PC-9 (cell line): ENCODE measurements around the gene NTM. TPM values are rescaled to one million over a fixed set of nuclear protein-coding genes. Genes with fewer than 3 reads are reported as not detected.

ENCODE experiments used
- BruUV-seq: library from RNA; stranded (reverse); fragments of 400-500 nt; replicated peaks from 2 replicates; lab custom pipeline; 2021; lab: Mats Ljungman, UMichigan
- CTCF ChIA-PET: fragments of 300-600 bp; sonication (Branson Sonifier 250); formaldehyde crosslinking; loops from one replicate; lab custom pipeline; 2022; ENCODE audit warnings: antibody characterized with exemption; lab: Charles Lee
- POLR2A ChIA-PET: fragments of 300-600 bp; sonication (Branson Sonifier 250); formaldehyde crosslinking; loops from one replicate; lab custom pipeline; 2022; ENCODE audit warnings: antibody characterized with exemption; ENCODE audit not compliant: unreplicated experiment; lab: Charles Lee
- DNase-seq, 2 experiments: peaks; one replicate each; pipeline versions ENCODE4 v3.0.0 to v3.0.0-alpha.2; 2015 to 2022; ENCODE audit warnings: mixed read lengths in 1 of 2
- H2AFZ ChIP-seq: fragments of 200-600 bp; sonication (generic); 2 replicates; pipeline ENCODE4 v1.8.1; 2017; ENCODE audit warnings: antibody characterized with exemption
- H3F3A ChIP-seq: fragments of 200-600 bp; sonication (generic); 2 replicates; pipeline ENCODE4 v1.8.1; 2017; ENCODE audit warnings: antibody characterized with exemption, mild to moderate bottlenecking, low read depth; ENCODE audit not compliant: insufficient read depth
- H3K27ac ChIP-seq: fragments of 200-600 bp; sonication (generic); 2 replicates; pipeline ENCODE4 v1.6.1; 2016; ENCODE audit warnings: mixed run types
- H3K27me3 ChIP-seq: fragments of 200-600 bp; sonication (generic); 2 replicates; pipeline ENCODE4 v1.6.1; 2016; ENCODE audit warnings: low read depth, mixed run types; ENCODE audit not compliant: insufficient read depth
- H3K36me3 ChIP-seq: fragments of 200-600 bp; sonication (generic); 2 replicates; pipeline ENCODE4 v1.6.1; 2016; ENCODE audit warnings: low read depth, mixed run types
- H3K4me1 ChIP-seq: fragments of 200-600 bp; sonication (generic); replicated peaks from 2 replicates; pipeline ENCODE4 v1.6.1; 2016; ENCODE audit warnings: mixed run types; ENCODE audit not compliant: insufficient read depth
- H3K4me2 ChIP-seq: fragments of 200-600 bp; sonication (generic); 2 replicates; pipeline ENCODE4 v1.6.1; 2017; ENCODE audit warnings: mixed run types
- H3K4me3 ChIP-seq: fragments of 200-600 bp; sonication (generic); 2 replicates; pipeline ENCODE4 v1.6.1; 2016; ENCODE audit warnings: mixed run types
- H3K79me2 ChIP-seq: fragments of 200-600 bp; sonication (generic); 2 replicates; pipeline ENCODE4 v1.6.1; 2017; ENCODE audit warnings: low read depth, mixed run types
- H3K9me2 ChIP-seq: fragments of 200-600 bp; sonication (generic); 2 replicates; pipeline ENCODE4 v1.8.1; 2017; ENCODE audit warnings: mild to moderate bottlenecking; ENCODE audit not compliant: insufficient read depth
- H3K9me3 ChIP-seq: fragments of 200-600 bp; sonication (generic); 2 replicates; pipeline ENCODE4 v1.8.1; 2016; ENCODE audit warnings: low read depth; ENCODE audit not compliant: insufficient read depth
- H4K20me1 ChIP-seq: fragments of 200-600 bp; sonication (generic); 2 replicates; pipeline ENCODE4 v1.8.1; 2017; ENCODE audit not compliant: insufficient read depth
- CTCF ChIP-seq: fragments of 200-600 bp; sonication (generic); conservative IDR thresholded peaks from 2 replicates; pipeline ENCODE4 v1.6.1; 2017; ENCODE audit warnings: mixed run types, antibody characterized with exemption, mild to moderate bottlenecking, moderate library complexity
- EZH2 ChIP-seq: fragments of 200-600 bp; sonication (generic); IDR thresholded peaks from 2 replicates; pipeline ENCODE4 v1.8.0; 2017; ENCODE audit warnings: antibody characterized with exemption, low read depth
- intact Hi-C: fragments of 100-400 bp; cut with micrococcal nuclease; formaldehyde crosslinking; loops from one replicate; pipeline ENCODE4 v1.10.0; 2022; ENCODE audit not compliant: unreplicated experiment
- total RNA-seq: library from RNA; stranded (reverse); gene quantifications from 2 replicates; pipeline ENCODE4 v1.2.3, GENCODE V29; 2021

NTM gene
- total RNA-seq, 1 experiment from 2014 or later: not detected

GRCh38 chr11:132072044-132072857, 701.8 kb downstream of the NTM start:
- Histone ChIP-seq H3K27me3 (no peaks in the 10 kb centered on the region), H3K27ac (no peak overlapping the region), H2AFZ (no peak overlapping the region), H3F3A (no peaks in the 10 kb centered on the region), H3K9me2 (no peaks in the 10 kb centered on the region), H3K4me1 (no peaks in the 10 kb centered on the region), H4K20me1 (no peaks in the 10 kb centered on the region), H3K79me2 (no peaks in the 10 kb centered on the region), H3K4me3 (no peak overlapping the region), H3K9me3 (no peaks in the 10 kb centered on the region), H3K36me3 (no peaks in the 10 kb centered on the region), H3K4me2 (no peak overlapping the region)
- ChIA-PET POLR2A (no interaction called here), CTCF (no interaction called here)
- intact Hi-C loops: no loop called here
- BruUV-seq: no TSS peak
- DNase-seq: no peak
- TF ChIP-seq CTCF (no peak), EZH2 (no peak)

GRCh38 chr11:132072858-132073211, 702.4 kb downstream of the NTM start:
- H2AFZ ChIP-seq: no peak overlapping the region
- no TSS peak for BruUV-seq
- H3K9me3 ChIP-seq: no peaks in the 10 kb centered on the region
- no peaks in the 10 kb centered on the region for H3K79me2 ChIP-seq
- no peaks in the 10 kb centered on the region for H4K20me1 ChIP-seq
- no peak for TF ChIP-seq EZH2
- no peak for TF ChIP-seq CTCF
- H3K4me3 ChIP-seq: no peak overlapping the region
- intact Hi-C loops: no loop called here
- CTCF ChIA-PET: no interaction called here
- H3K27me3 ChIP-seq: no peaks in the 10 kb centered on the region
- no peaks in the 10 kb centered on the region for H3K9me2 ChIP-seq
- no peaks in the 10 kb centered on the region for H3F3A ChIP-seq
- no peak for DNase-seq
- H3K27ac ChIP-seq: no peak overlapping the region
- H3K4me2 ChIP-seq: no peak overlapping the region
- no peaks in the 10 kb centered on the region for H3K4me1 ChIP-seq
- H3K36me3 ChIP-seq: no peaks in the 10 kb centered on the region
- POLR2A ChIA-PET: no interaction called here

- TF ChIP-seq EZH2 (no peak), CTCF (no peak)
- Histone ChIP-seq H3K9me2 (no peaks in the 10 kb centered on the region), H3K4me2 (no peak overlapping the region), H3K27ac (no peak overlapping the region), H3F3A (no peaks in the 10 kb centered on the region), H3K4me3 (no peak overlapping the region), H2AFZ (no peak overlapping the region), H3K9me3 (no peaks in the 10 kb centered on the region), H3K4me1 (no peaks in the 10 kb centered on the region), H3K79me2 (no peaks in the 10 kb centered on the region), H4K20me1 (no peaks in the 10 kb centered on the region), H3K27me3 (no peaks in the 10 kb centered on the region), H3K36me3 (no peaks in the 10 kb centered on the region)
- intact Hi-C loops: no loop called here
- POLR2A ChIA-PET: no interaction called here
- DNase-seq: no peak
- CTCF ChIA-PET: no interaction called here
- no TSS peak for BruUV-seq
Measured at GRCh38 chr11:132073787-132074186, 703.4 kb downstream of the NTM start.
